ENCODE measurements around the gene TMEM125. TPM values are rescaled to one million over a fixed set of nuclear protein-coding genes. Genes with fewer than 3 reads are reported as not detected.

The TMEM125 gene
- total RNA-seq, 1 experiment from 2014 or later: 21.5 TPM

GRCh38 chr1:43265431-43265830 is 4.4 kb upstream of the TMEM125 start:
- H3K36me3 Mint-ChIP-seq: peaks cover 45% of the 10 kb centered on the region
- no peak overlapping the region for H3K4me3 Mint-ChIP-seq
- peaks cover 51% of the 10 kb centered on the region for H3K9me3 Mint-ChIP-seq
- no peak for TF ChIP-seq RELA (CRISPR knock-in tag; IDR thresholded peaks at IDR 0.05; ENCODE audit: borderline replicate concordance)
- no peak for TF ChIP-seq CREB1 (CRISPR knock-in tag; IDR thresholded peaks at IDR 0.05)
- no peak for TF ChIP-seq CDX4 (CRISPR knock-in tag; IDR thresholded peaks at IDR 0.05; ENCODE audit: borderline replicate concordance)
- no peak for TF ChIP-seq ZNF532 (CRISPR knock-in tag; IDR thresholded peaks at IDR 0.05; ENCODE audit: borderline replicate concordance)
- TF ChIP-seq FOXP1 (CRISPR knock-in tag; IDR thresholded peaks at IDR 0.05; ENCODE audit: borderline replicate concordance): no peak
- DNase-seq (ENCODE audit: low spot score) (no peak), ATAC-seq (no peak)
- peaks cover 13% of the 10 kb centered on the region for H3K4me1 Mint-ChIP-seq
- ChIA-PET POLR2A (no interaction called here), CTCF (no interaction called here)
- H3K27ac Mint-ChIP-seq: no peak overlapping the region
- H3K27me3 Mint-ChIP-seq (ENCODE audit: low read depth): peaks cover 31% of the 10 kb centered on the region

GRCh38 chr1:43266881-43267280 is 2.9 kb upstream of the TMEM125 start:
- Mint-ChIP-seq H3K27me3 (ENCODE audit: low read depth) (peaks cover 21% of the 10 kb centered on the region), H3K9me3 (peaks cover 37% of the 10 kb centered on the region), H3K4me3 (no peak overlapping the region), H3K27ac (no peak overlapping the region), H3K4me1 (peaks cover 24% of the 10 kb centered on the region), H3K36me3 (peaks cover 31% of the 10 kb centered on the region)
- no peak for DNase-seq (ENCODE audit: low spot score)
- POLR2A ChIA-PET: interaction anchor here (0.6 kb wide), 1 partner anchor 173 kb away, joined by 3 read pairs; no protein-coding TSS in a partner anchor
- CTCF ChIA-PET: interaction anchor here (1.2 kb wide), 1 partner anchor 91 kb away, joined by 4 read pairs; no protein-coding TSS in a partner anchor
- TF ChIP-seq MXD4 (CRISPR knock-in tag; IDR thresholded peaks at IDR 0.05; ENCODE audit: borderline replicate concordance): no peak
- TF ChIP-seq, protein P1, sequence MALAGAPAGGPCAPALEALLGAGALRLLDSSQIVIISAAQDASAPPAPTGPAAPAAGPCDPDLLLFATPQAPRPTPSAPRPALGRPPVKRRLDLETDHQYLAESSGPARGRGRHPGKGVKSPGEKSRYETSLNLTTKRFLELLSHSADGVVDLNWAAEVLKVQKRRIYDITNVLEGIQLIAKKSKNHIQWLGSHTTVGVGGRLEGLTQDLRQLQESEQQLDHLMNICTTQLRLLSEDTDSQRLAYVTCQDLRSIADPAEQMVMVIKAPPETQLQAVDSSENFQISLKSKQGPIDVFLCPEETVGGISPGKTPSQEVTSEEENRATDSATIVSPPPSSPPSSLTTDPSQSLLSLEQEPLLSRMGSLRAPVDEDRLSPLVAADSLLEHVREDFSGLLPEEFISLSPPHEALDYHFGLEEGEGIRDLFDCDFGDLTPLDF (CRISPR knock-in tag; IDR thresholded peaks at IDR 0.05): no peak
- TF ChIP-seq TCF7 (CRISPR knock-in tag; IDR thresholded peaks at IDR 0.05; ENCODE audit: low read depth): no peak
- TF ChIP-seq TEAD1 (CRISPR knock-in tag; IDR thresholded peaks at IDR 0.05): no peak
- TF ChIP-seq USF2 (CRISPR knock-in tag; IDR thresholded peaks at IDR 0.05): no peak
- no peak for TF ChIP-seq USF1 (CRISPR knock-in tag; IDR thresholded peaks at IDR 0.05)
- no peak for TF ChIP-seq TEAD4 (CRISPR knock-in tag; IDR thresholded peaks at IDR 0.05)
- TF ChIP-seq CREB1 (CRISPR knock-in tag; IDR thresholded peaks at IDR 0.05): no peak
- TF ChIP-seq SMAD4 (CRISPR knock-in tag; IDR thresholded peaks at IDR 0.05): no peak
- TF ChIP-seq, protein P2, sequence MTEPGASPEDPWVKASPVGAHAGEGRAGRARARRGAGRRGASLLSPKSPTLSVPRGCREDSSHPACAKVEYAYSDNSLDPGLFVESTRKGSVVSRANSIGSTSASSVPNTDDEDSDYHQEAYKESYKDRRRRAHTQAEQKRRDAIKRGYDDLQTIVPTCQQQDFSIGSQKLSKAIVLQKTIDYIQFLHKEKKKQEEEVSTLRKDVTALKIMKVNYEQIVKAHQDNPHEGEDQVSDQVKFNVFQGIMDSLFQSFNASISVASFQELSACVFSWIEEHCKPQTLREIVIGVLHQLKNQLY (CRISPR knock-in tag; IDR thresholded peaks at IDR 0.05): no peak
- TF ChIP-seq, protein P3, sequence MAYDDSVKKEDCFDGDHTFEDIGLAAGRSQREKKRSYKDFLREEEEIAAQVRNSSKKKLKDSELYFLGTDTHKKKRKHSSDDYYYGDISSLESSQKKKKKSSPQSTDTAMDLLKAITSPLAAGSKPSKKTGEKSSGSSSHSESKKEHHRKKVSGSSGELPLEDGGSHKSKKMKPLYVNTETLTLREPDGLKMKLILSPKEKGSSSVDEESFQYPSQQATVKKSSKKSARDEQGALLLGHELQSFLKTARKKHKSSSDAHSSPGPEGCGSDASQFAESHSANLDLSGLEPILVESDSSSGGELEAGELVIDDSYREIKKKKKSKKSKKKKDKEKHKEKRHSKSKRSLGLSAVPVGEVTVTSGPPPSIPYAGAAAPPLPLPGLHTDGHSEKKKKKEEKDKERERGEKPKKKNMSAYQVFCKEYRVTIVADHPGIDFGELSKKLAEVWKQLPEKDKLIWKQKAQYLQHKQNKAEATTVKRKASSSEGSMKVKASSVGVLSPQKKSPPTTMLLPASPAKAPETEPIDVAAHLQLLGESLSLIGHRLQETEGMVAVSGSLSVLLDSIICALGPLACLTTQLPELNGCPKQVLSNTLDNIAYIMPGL (CRISPR knock-in tag; IDR thresholded peaks at IDR 0.05): no peak
- TF ChIP-seq NFATC4 (CRISPR knock-in tag; IDR thresholded peaks at IDR 0.05): no peak
- TF ChIP-seq EMX1 (CRISPR knock-in tag; IDR thresholded peaks at IDR 0.05): no peak
- no peak for TF ChIP-seq FOXP1 (CRISPR knock-in tag; IDR thresholded peaks at IDR 0.05; ENCODE audit: borderline replicate concordance)
- no peak for TF ChIP-seq FOXJ3 (CRISPR knock-in tag; IDR thresholded peaks at IDR 0.05; ENCODE audit: borderline replicate concordance)
- no peak for TF ChIP-seq HMGA2 (CRISPR knock-in tag; IDR thresholded peaks at IDR 0.05)
- no peak for TF ChIP-seq JAZF1 (CRISPR knock-in tag; IDR thresholded peaks at IDR 0.05)
- ATAC-seq: no peak

Data from WTC11 (cell line).